ENCODE measurements around the gene OCIAD1.

DNA sequence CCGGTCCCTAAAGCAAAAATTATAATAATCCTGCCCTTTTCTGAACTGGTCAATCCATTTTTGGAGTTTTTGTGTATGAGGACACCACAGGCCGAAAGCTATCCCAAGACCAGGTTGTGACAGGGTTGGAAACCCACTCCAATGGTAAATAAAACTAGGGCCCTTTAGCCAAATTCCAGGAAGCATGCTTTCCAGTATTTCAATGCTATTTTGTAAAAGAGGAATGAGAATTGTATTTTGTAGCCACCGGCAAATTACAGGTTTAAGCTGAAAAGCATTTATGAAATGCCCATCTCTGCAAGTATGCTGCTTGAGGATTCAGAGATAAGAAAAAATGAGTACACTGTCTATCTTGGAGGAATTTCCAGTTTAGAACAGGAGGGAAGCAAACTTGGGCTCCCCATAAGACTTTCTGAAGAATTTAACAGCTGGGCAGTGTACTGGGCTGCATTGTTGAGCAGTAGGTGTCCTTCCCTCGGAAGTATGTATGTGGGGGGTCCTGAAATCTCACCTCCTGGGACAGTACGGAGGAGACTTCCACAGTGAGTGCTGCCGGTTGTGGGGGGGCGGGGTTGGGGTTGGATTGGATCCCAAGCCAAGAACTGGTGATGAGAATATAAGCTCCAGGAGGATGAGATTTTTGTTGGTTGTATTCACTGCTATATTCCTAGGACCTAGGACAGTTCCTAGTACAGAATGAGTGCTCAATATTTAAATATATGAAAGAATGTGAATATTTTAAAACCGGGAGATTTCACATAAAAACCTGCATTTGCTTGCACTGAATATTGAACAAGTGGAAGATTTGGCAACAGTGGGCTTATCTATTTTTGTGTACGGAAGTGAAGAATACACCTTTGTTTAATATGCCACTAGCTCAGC, 48.9 kb downstream of the OCIAD1 start:
- TF ChIP-seq CTCF (conservative IDR thresholded peaks at IDR 0.05; ENCODE audit: low read depth, low read length) (no peak), EZH2phosphoT487 (IDR thresholded peaks at IDR 0.05; ENCODE audit: borderline replicate concordance, low read length) (no peak)
